Measurements from ENCODE around the gene RNF14.
A peak's percentile ranks its signal among the peaks of the same experiment; 100 is the strongest.

DNA sequence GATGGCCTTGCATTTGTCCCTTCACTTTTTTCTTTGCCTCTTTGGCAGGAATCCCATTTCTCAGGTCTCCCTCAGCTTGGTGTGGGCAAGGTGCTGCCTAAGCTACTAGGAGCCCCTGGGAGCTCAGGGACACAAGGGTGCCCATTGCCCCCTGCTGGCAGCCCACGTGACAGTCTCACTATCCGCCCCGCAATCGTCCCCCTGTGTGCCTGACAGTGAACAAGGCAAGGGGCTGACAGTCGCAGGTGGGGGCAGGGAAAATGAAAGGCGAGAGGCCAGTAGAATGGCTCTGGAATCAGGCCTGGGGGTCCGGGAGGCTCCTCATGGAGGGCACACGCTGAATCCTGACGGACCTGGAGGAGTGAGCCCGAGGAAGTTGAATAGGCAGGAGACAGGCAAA is 8.9 kb upstream of the RNF14 start:
- TF ChIP-seq, protein P1, sequence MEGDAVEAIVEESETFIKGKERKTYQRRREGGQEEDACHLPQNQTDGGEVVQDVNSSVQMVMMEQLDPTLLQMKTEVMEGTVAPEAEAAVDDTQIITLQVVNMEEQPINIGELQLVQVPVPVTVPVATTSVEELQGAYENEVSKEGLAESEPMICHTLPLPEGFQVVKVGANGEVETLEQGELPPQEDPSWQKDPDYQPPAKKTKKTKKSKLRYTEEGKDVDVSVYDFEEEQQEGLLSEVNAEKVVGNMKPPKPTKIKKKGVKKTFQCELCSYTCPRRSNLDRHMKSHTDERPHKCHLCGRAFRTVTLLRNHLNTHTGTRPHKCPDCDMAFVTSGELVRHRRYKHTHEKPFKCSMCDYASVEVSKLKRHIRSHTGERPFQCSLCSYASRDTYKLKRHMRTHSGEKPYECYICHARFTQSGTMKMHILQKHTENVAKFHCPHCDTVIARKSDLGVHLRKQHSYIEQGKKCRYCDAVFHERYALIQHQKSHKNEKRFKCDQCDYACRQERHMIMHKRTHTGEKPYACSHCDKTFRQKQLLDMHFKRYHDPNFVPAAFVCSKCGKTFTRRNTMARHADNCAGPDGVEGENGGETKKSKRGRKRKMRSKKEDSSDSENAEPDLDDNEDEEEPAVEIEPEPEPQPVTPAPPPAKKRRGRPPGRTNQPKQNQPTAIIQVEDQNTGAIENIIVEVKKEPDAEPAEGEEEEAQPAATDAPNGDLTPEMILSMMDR (IDR thresholded peaks at IDR 0.05), result peak; percentile 3; the same call in 1 of the 2 replicates
- no peak for TF ChIP-seq ZFX (IDR thresholded peaks at IDR 0.05; ENCODE audit: borderline replicate concordance)
